HG03045 (cell line): ENCODE data around the gene WNT11.

Experiments
- ATAC-seq: cut with Tn5 transposase; IDR thresholded peaks from one replicate; pipeline ENCODE4 v1.9.1; 2021; ENCODE audit warnings: mild to moderate bottlenecking, moderate library complexity; ENCODE audit not compliant: unreplicated experiment

The WNT11 gene

DNA sequence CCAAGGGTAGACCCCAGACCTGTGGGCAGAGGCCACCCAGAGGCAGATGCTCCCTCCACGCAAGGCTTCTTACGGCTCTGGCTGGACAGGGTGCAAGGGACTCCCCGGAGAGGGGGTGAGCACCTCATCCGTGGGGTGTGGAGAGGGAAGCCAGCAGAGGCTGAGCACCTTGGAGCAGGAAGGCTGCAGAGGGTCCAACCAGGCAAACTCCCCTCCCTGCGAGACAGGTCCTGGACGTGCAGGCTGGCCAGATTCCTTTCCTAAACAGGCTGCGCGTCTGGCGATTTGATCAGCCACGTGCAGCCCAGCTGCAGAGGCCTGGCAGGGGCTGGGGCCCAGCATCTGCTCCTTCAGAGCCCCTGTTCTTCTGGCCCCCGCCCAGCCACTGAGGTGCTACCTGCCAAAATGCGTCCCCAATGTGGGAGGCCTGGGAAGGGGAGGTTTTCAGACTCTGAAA, 49.3 kb downstream of the WNT11 start:
- no peak for ATAC-seq

DNA sequence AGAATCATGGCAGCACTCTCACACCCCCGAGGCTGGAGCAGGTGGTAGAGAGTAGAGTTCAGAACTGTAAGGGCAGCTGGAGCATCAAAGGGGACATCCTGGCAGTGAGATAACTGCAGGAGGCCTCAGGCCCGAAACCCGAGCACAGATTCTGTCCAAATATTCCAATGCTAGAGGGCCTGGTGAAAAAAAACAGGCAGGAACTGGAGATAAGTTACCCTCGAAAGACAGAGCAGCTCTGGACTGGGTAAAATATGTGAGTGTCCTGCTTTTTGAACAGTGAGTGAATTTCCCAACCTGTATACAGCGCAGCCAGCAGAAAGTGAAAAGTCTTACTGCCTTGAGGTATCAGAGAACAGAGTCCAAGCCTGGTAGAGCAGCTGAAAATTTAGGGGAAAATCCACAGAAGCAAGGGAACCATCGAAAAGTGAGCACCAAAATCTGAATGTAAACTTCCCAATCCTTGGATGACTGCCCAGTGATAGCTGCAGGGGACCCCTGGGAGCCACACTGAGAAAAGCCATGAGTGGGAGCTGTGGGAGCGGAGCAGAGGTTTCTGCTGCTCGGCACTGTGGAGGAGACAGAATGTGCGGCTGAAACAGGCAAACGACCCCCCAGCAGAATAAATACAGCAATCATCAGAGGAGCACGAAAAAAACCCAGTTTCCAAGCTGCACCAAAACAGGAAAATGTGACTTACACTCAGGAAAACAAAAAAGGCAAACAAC, 50.6 kb downstream of the WNT11 start:
- ATAC-seq: no peak

DNA sequence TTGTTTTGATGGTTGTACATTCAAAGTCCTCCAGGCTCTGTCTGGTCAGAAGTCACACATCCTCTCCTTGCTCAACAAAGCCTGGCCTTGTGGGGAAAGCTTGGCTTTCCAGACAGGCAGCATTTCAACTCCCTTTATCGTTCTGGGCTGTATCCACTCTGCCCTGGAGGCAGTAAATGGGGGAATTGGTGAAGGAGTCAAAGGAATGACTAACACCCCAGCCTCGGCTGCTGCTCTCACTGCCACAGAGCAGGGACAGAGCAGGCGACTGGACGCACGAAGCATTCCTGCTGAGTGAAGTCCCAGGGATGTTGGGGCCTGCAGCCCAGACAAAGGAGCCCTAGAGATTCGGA, 52.8 kb downstream of the WNT11 start:
- no peak for ATAC-seq

DNA sequence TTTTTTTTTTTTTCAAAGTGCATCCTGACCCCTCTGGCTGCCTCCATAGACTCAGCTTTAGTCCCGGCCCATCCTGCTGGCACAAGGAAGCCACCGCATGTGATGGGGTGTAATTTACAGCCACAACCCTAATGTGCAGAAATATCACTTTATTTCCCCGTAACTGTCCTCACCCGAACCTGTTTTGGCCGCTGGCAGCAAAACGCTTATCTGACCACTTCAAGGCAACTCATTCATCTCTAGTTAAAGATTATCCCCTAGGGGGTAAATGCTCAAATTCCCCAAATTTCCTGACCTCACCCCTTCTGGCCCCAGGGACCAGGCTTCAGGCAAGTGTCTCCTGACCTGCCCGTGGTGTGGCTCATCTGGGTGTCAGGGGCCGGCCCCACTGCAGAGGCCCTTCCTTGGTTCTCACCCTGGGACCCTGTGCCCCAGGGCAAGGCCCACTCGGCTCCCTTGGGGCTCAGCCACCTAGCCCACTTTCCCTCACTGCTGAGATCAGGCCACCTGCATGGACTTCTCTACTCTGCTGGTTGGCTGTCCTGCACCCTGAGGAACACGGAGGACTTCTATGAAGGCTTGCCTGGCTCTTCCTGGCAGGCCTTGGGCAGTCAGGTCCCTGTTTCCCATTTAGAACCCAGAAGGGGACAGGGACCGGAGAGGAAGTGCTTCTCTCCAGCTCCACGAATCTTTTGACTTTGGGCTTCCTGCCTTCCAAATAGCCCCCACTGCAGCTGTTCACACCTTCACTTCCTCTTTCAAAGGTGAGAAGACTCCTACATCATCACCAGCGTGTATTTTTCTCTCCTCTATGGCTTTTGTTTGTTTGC, 53.3 kb downstream of the WNT11 start:
- ATAC-seq: no peak

DNA sequence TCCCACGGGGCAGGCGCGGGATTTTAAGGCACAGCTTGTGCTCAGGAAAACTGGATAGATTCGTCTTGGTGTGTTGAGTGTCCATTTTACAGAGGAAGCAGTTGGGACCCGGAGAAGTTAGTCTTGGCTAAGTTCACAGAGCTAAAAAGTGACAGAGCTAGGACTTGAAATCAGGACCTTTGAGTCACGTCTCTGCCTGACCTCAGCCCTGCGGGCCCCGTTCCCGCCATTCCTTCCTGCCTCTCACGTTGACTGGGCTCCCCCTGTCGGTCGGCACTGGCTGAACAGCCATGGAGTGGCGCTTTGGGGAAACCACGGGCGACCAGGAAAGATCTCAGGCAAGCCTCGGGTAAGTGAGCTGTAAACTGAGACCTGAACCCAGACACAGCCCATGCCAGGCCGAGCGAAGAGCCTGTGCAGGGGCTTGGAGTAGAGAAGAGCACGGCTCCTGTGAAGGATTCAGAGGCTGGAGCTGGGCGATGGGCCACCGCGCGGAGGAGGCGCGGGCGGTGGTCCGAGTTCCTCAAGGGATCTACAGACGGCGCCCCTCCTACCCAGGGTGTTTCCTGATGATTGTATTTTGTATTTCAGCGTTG, 54.1 kb downstream of the WNT11 start:
- peak; percentile 74 for ATAC-seq

DNA sequence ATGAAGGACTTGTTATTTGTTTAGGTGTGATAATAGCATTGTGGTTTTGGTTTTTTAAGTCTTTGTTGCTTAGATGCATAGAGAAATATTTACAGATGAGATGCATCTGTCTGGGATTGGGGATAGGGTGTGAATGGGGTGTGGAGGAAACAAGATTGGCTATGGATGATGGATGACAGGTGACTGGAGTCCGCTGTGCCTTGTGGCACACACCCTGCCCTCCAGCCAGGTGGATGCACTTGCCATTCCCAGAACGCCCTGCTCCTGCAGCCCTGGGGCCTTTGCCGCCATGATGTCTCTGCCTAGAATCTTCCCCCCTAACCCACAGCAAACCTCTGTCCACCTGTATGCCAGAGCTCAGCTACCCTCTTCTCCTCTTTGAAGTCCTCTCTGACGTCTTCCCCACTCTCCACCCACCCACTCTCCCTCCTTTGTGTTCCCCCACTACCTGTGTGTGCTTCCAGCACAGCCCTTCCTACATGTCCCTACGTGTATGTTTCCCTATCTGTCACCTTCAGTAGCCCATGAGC, 54.7 kb downstream of the WNT11 start:
- ATAC-seq: no peak

DNA sequence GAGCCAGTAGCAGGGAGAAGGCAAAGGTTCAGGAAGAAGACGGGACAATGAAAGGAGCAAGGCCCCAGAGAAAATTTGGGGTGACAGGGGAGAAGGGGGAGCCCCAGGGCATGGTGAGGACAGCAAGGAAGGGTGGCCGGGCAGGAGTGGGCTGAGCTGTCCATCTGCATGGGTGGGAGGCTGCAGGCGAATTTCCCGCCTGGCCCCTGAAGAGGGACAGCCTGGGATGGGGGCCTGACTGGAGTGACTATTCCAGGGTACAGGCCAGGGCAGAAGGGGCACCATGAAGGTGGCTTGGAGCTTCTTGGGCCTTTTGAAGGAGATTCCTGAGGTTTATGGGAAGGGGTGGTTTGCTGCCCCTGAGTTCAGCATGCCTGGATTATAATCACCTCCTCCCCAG, 56.2 kb downstream of the WNT11 start:
- no peak for ATAC-seq

DNA sequence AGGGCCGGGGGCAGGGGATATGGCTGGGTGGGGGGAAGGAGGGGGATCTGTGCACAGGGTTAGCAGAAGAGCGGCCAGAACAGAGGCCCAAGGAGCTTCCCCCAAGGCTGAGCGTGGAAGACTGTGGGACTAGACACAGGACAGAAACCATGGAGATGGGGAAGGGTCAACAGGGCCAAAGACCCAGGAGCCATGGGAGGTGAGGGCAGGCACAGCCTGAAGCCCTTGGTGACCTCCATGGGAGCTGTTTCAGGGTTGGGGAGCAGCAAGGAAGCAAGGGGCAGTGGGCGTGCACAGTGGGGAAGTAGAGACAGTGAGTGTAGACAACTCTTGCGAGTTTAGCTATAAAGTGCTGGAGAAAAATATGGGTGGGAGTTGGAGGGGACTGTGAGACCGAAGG, 56.6 kb downstream of the WNT11 start:
- ATAC-seq: no peak

DNA sequence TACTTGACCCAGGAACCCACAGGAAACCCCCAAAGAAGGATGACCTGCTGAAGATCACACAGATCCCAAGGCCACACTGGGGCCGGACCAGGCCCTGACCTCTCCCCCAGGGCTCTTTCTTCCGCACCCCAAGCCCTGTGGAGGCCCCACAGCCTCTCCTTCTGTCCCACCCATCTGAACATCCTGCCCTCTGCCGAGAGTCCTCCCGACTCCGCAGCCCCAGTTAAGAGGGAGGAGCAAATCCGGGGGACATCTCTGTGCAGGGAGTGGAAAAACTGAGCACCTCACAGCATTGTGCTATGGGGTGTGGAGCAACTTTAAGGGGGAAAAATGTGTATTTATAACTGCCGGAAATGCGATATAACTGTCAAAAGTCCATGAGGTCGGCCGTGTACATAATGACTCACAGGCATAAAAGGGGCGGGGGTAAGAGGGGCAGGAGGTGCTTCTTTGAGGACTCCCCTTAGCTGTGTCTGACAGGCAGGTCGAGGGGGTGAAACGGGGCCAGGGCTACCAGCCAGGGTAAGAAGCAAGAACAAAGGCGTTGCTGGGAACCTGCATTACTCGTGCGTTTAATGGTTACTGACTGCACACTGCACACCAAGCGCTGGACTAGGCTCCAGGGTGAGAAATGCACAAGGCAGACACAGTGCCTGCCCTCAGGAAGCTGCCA, 57.2 kb downstream of the WNT11 start:
- no peak for ATAC-seq

DNA sequence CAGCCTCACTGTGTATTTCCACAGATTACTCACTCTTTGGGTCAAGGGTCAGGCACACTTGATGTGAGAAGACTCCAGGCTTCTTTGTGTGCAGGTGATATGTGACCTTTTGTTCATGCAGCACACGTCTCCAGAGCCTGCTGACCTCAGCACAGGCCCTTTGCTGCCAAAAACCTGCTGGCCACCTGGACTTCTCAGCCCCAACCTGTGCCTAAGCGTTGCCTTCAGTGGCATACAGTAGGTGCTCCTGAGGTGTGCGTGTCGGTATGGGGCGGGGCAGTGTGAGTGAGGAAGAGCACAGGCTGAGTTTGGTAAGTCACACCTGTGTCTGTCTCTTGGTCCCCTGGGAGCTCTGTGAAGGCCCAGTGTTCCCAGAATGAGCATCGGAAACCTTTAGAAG, 58.1 kb downstream of the WNT11 start:
- ATAC-seq: no peak

DNA sequence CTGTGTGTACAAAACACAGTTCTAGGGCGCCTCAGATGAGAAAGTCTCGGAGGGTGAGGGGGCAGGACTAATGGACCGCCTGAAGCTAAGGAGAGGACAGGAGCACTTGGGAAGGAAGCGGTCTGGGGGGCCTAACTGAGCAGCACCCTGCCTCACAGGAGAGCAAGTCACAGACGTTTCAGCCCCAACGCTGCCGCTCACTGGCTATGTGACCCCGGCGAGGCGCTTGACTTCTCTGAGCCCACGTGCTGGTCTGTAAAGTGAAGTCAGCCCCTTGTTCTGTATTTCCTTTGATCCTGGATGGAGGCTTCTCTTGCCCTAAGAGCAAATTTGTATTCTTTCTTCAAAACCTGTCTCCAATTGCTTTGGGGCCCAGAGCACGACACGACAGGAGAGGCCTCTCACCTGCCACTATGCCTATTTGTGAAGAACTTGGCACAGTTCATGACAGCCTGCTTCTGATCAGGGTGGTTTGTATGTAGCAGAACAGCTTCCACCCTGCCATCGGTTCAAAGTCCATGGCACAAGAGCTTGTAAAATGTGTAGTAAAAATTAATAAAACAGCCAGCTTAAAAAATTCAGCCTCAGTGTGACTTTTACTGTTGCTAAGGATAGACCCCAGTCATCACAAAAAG, 59.1 kb downstream of the WNT11 start:
- ATAC-seq: no peak

DNA sequence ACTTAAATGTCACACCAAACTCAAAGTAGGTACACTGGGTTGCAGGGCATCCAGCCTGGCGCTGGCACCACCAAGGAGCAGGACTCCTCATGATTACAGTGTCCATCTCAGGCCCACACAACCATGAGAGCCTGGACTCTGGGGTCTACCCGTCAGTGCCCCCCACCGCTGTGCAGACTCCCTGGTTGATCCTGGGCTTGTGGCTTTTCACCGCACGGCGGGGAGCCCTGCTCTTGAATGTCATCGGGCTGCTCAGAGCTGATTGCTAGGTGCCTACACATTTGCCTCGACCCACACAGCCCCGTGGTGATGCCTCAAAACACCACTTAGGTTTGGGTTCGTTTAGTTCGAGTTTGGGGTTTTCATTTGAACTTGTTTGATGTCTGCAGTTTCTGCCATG, 63.0 kb downstream of the WNT11 start:
- ATAC-seq: no peak

DNA sequence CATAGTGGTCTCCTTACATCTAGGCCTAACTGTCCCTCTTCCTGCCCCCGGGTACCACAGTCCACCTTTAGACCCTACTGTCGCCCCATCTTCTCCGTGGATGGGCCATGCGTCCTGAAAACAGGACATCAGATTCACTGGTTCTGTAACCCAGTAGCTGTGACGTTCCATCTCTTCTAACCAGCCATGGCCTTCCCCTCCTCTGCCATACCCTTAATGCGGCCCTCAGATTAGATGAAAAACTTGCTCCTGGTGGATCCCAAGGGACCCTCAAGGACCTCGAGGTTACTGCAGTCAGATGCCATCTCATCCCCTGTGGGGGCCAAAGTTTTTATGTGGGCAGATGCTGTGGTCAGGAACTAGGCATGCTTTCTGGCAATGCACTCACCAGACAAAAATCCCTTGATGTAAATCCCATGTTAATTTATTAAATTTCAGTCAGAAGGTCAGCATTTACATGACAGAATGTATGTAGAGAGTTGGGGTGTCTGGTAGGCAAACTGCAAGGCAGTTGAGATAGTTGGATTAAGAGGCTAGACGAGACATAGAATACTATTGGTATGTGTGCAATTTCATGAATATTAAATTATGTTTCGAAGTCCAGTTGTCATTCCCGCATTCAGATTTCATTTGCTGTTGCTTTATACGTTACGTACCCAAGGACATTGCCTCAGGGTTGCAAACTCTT, 64.3 kb downstream of the WNT11 start:
- ATAC-seq: no peak

DNA sequence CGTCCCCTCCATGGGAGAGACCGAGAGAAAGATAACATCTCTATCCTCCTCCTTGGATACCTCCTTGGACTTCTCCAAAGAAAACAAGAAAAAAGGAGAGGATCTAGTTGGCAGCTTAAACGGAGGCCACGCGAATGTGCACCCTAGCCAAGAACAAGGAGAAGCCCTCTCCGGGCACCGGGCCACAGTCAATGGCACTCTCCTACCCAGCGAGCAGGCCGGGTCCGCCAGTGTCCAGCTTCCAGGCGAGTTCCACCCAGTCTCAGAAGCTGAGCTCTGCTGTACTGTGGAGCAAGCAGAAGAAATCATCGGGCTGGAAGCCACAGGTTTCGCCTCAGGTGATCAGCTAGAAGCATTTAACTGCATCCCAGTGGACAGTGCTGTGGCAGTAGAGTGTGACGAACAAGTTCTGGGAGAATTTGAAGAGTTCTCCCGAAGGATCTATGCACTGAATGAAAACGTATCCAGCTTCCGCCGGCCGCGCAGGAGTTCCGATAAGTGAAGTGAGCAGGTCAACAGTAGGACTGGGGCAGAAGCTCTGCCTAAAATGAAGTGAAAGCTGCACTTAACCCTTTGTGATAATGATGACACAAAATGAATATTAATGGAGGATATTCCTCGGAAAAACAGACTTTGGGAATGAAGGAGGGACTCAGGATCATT, 65.3 kb downstream of the WNT11 start:
- no peak for ATAC-seq

DNA sequence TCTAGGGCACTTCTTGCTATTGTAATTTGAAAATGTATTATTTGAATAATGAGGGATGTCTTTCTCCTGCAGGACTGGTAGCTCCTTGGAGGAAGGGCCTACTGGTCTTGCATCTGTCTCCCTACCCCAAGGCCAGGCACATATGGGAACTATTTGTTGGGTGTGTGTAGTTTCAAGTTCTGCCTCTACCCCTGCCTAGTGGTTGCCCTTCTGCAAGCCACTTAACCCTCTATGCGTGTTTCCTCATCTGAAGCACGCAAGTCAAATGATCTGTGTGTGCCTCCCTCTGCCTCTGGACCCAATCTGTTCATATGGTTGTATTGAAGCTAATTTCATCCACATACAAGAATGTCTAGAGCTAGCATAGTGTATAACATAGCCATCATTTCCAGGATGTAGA, 67.0 kb downstream of the WNT11 start:
- no peak for ATAC-seq
